Neural cell (in vitro differentiated cells): Measurements from ENCODE around the gene MTRR.

Experiments
- TAF1 ChIP-seq: IDR thresholded peaks from 2 replicates; pipeline ENCODE4 v1.6.1; 2012; ENCODE audit warnings: low read depth
- TF ChIP-seq, protein P1 (sequence below): fragments of 450-650 bp; IDR thresholded peaks from 2 replicates; pipeline ENCODE4 v1.5.1; 2014; ENCODE audit warnings: antibody characterized with exemption, mild to moderate bottlenecking, moderate library complexity; ENCODE audit not compliant: poor library complexity, severe bottlenecking

DNA sequence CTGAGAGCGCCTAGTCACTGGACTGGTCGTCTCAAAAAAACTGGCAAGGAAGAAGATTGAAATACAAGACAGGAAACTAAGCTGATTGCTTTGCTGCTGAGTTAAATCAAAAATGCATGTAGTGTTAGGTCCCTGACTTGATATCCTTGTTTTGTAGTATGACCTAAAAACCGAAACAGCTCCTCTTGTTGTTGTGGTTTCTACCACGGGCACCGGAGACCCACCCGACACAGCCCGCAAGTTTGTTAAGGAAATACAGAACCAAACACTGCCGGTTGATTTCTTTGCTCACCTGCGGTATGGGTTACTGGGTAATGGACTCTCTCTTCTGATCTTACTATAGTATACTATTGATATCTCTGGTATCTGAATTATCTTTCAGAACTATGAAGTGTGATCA, 4.3 kb downstream of the MTRR start:
- TF ChIP-seq, protein P1, sequence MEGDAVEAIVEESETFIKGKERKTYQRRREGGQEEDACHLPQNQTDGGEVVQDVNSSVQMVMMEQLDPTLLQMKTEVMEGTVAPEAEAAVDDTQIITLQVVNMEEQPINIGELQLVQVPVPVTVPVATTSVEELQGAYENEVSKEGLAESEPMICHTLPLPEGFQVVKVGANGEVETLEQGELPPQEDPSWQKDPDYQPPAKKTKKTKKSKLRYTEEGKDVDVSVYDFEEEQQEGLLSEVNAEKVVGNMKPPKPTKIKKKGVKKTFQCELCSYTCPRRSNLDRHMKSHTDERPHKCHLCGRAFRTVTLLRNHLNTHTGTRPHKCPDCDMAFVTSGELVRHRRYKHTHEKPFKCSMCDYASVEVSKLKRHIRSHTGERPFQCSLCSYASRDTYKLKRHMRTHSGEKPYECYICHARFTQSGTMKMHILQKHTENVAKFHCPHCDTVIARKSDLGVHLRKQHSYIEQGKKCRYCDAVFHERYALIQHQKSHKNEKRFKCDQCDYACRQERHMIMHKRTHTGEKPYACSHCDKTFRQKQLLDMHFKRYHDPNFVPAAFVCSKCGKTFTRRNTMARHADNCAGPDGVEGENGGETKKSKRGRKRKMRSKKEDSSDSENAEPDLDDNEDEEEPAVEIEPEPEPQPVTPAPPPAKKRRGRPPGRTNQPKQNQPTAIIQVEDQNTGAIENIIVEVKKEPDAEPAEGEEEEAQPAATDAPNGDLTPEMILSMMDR = no peak
- no peak for TF ChIP-seq TAF1
